Cardiac muscle cell (in vitro differentiated cells and primary cell): Measurements from ENCODE around the gene HEPACAM. TPM values are rescaled to one million over a fixed set of nuclear protein-coding genes. Genes with fewer than 3 reads are reported as not detected.
A peak's percentile ranks its signal among the peaks of the same experiment; 100 is the strongest.

Source experiments
- DNase-seq, 2 donors: peaks; one replicate each; pipeline versions ENCODE4 v3.0.0 to v3.0.0-alpha.2; 2010 to 2017; ENCODE audit warnings: low read depth in 1 of 2, low spot score in 1 of 2
- H3K27ac ChIP-seq: fragments of 200-600 bp; sonication (generic); 2 replicates; pipeline ENCODE4 v1.5.1; 2016
- H3K27me3 ChIP-seq: fragments of 200-600 bp; sonication (generic); 2 replicates; pipeline ENCODE4 v1.6.0; 2016; ENCODE audit warnings: control low read depth
- H3K36me3 ChIP-seq: fragments of 200-600 bp; sonication (generic); 2 replicates; pipeline ENCODE4 v1.5.1; 2016; ENCODE audit warnings: control low read depth
- H3K4me1 ChIP-seq: fragments of 200-600 bp; sonication (generic); 2 replicates; pipeline ENCODE4 v1.8.1; 2017; ENCODE audit warnings: low read depth, mild to moderate bottlenecking, mixed run types
- H3K4me3 ChIP-seq: fragments of 200-600 bp; sonication (generic); 2 replicates; pipeline ENCODE4 v1.5.1; 2016; ENCODE audit warnings: mild to moderate bottlenecking
- H3K9me3 ChIP-seq: fragments of 200-600 bp; sonication (generic); 2 replicates; pipeline ENCODE4 v1.5.1; 2017; ENCODE audit warnings: low read depth, mild to moderate bottlenecking, control low read depth
- polyA plus RNA-seq: library from polyadenylated mRNA; unstranded; fragments of >200 nt; fragmentation: Nextera tagmentation; extraction: Ambion mirVana; gene quantifications from 2 replicates; pipeline ENCODE4 v1.2.1, GENCODE V29; 2016
- total RNA-seq: library from RNA; depleted of rRNA; stranded (reverse); fragments of >200 nt; gene quantifications from 2 replicates; pipeline ENCODE4 v1.2.3, GENCODE V29; 2016
- TF ChIP-seq, protein P1 (sequence below): IDR thresholded peaks from 2 replicates; pipeline ENCODE4 v1.5.1; 2012; ENCODE audit warnings: low read depth, mild to moderate bottlenecking, low read length

HEPACAM gene
- total and polyA plus RNA-seq, 2 experiments from 2014 or later, result 0.12 TPM; not detected in 1

- no peaks in the 10 kb centered on the region for H3K4me1 ChIP-seq
- peaks cover 4% of the 10 kb centered on the region for H3K27me3 ChIP-seq
- peak in 1 of 2 donors; percentile 16 for DNase-seq
- H3K27ac ChIP-seq, result no peak overlapping the region
- no peak overlapping the region for H3K4me3 ChIP-seq
- H3K9me3 ChIP-seq, result no peaks in the 10 kb centered on the region
- TF ChIP-seq, protein P1, sequence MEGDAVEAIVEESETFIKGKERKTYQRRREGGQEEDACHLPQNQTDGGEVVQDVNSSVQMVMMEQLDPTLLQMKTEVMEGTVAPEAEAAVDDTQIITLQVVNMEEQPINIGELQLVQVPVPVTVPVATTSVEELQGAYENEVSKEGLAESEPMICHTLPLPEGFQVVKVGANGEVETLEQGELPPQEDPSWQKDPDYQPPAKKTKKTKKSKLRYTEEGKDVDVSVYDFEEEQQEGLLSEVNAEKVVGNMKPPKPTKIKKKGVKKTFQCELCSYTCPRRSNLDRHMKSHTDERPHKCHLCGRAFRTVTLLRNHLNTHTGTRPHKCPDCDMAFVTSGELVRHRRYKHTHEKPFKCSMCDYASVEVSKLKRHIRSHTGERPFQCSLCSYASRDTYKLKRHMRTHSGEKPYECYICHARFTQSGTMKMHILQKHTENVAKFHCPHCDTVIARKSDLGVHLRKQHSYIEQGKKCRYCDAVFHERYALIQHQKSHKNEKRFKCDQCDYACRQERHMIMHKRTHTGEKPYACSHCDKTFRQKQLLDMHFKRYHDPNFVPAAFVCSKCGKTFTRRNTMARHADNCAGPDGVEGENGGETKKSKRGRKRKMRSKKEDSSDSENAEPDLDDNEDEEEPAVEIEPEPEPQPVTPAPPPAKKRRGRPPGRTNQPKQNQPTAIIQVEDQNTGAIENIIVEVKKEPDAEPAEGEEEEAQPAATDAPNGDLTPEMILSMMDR, result no peak
- no peaks in the 10 kb centered on the region for H3K36me3 ChIP-seq
Measured at GRCh38 chr11:124891373-124891861, 44.4 kb downstream of the HEPACAM start.

GRCh38 chr11:124890683-124891372 lies 45.0 kb downstream of the HEPACAM start:
- Histone ChIP-seq H3K27ac (no peak overlapping the region), H3K4me1 (no peaks in the 10 kb centered on the region), H3K36me3 (no peaks in the 10 kb centered on the region), H3K4me3 (no peak overlapping the region), H3K9me3 (no peaks in the 10 kb centered on the region), H3K27me3 (peaks cover 4% of the 10 kb centered on the region)
- DNase-seq, result no peak
- TF ChIP-seq, protein P1, result no peak

DNA sequence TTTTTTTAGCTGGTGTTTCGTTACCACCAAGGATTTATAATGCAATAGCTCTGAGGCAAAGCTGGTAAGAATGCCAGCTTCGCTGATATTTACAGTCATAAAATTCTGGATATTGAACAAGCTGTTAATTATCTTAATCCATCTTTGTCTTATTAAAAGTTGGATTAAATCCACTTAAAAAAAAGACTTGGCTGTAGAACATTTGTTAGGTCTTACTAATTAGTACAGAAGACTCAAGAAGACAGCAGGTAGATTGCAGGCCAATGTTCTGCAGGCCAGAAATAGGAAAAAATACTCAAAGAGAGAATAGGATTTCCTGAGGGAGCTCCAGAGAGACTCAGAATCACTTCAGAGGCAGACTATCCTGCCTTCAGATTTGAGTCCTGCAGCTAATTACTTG lies 45.7 kb downstream of the HEPACAM start:
- TF ChIP-seq, protein P1, result no peak

DNA sequence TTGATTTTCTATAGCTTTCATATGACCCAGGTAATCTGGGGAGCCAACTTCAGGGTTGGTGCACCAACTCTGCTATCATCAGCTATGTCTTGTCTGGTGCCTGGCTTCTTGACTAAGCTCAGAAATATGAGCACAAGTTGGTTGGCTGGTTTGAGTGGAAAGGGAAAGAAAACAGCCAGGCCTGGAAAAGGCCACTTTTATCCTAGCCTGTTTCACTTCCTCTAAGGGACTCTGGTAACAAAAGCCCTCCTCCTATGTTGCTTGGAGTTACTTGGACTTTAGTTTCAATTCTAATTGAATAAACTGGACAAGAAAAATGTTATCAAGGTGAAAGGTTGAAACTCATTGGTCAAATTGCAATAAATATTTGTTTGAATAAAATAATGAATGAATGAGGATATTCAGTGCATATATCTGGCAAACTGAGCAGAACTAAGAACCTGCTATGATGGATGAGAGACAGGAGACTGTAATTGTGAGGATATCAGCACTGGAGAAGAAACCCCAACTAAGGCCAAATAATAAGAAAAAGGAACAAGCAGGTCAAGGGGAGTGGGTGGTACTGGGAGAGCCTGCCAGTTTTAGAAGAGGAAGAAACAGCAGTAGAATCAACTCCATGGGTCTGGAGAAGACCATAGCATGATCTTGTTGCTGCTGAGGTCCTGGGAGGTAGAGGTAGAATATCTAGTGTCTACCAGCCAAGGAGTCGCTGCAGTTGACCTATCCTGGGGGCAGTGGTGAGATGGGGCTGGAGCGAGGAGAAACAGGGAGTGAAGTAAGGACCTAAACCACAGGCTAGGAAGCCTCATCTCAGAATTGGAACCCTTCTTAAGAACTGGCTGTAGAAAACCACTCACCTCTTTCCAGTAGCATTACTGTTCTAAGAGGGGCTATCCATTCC lies 46.4 kb downstream of the HEPACAM start:
- Histone ChIP-seq H3K27me3 (peaks cover 4% of the 10 kb centered on the region), H3K27ac (no peak overlapping the region), H3K4me1 (no peaks in the 10 kb centered on the region), H3K36me3 (no peaks in the 10 kb centered on the region), H3K9me3 (no peaks in the 10 kb centered on the region), H3K4me3 (no peak overlapping the region)
- TF ChIP-seq, protein P1, result no peak
- no peak for DNase-seq

More for the DNA sequence above, 45.7 kb downstream of the HEPACAM start:
- Histone ChIP-seq H3K27ac (no peak overlapping the region), H3K27me3 (peaks cover 4% of the 10 kb centered on the region), H3K4me3 (no peak overlapping the region), H3K36me3 (no peaks in the 10 kb centered on the region), H3K4me1 (no peaks in the 10 kb centered on the region), H3K9me3 (no peaks in the 10 kb centered on the region)
- DNase-seq, result no peak

DNA sequence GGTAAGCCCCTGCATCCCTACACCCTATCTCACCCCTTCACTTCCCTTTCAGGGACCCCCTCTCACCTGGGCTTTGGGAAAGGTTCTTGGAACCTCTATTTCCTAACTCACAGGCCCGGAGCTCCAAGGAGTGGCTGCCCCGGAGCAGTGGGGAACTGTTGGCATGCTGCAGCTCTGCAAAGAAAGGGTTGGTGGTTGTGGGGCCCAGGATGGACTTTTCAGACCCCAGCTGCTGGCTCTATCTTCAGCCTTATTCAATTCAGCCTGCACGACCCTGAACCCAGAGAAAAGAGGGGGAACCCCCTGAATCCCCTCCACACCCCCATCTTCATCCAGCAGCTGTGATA lies 48.2 kb downstream of the HEPACAM start:
- no peaks in the 10 kb centered on the region for H3K9me3 ChIP-seq
- H3K27ac ChIP-seq, result no peak overlapping the region
- no peaks in the 10 kb centered on the region for H3K27me3 ChIP-seq
- no peaks in the 10 kb centered on the region for H3K4me1 ChIP-seq
- H3K4me3 ChIP-seq, result no peak overlapping the region
- no peaks in the 10 kb centered on the region for H3K36me3 ChIP-seq
- DNase-seq, result no peak
- TF ChIP-seq, protein P1, result no peak
